Stimulated activated CD8-positive, alpha-beta memory T cell treated with anti-CD3 and anti-CD28 coated beads, Interleukin-2, amount 100 ng/mL, for 1 hour (primary cell): Measurements from ENCODE around the gene ZNF337.
"Not testable (repeated sequence)": the region's sequence is repeated elsewhere in the genome, so short reads cannot be mapped to it uniquely, and the experiment has no call there.

Experiments used
- DNase-seq, 2 donors: peaks; one replicate each; pipeline ENCODE4 v3.0.0-alpha.2; 2020; ENCODE audit warnings: low read depth in 2 of 2

Gene ZNF337

GRCh38 chr20:25695532-25696370 is 902 bp downstream of the ZNF337 start:
- no peak for DNase-seq

GRCh38 chr20:25692499-25692898 is 4.2 kb downstream of the ZNF337 start:
- no peak for DNase-seq

DNA sequence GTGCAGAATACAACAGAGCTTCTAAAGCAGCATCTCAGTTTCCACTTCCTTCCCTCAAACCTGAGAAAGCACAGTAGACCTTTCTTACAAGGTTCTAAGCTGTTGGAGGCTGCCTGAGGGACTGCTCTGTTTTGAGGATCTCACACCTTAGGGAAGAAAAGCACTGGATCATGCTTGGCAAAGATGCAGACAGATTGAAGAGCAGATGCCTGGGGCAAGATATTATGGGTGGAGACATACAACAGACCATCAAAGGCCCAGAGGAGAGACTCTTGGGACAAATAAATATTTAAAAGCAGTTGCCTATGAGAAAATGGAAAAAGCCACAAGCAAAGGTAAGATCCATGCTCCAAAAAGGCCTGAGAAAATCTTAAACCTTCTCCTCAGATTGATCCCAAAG is 6.2 kb downstream of the ZNF337 start:
- DNase-seq = no peak

- DNase-seq = no peak
These were observed 10.3 kb downstream of the ZNF337 start for GRCh38 chr20:25686081-25687067.

DNA sequence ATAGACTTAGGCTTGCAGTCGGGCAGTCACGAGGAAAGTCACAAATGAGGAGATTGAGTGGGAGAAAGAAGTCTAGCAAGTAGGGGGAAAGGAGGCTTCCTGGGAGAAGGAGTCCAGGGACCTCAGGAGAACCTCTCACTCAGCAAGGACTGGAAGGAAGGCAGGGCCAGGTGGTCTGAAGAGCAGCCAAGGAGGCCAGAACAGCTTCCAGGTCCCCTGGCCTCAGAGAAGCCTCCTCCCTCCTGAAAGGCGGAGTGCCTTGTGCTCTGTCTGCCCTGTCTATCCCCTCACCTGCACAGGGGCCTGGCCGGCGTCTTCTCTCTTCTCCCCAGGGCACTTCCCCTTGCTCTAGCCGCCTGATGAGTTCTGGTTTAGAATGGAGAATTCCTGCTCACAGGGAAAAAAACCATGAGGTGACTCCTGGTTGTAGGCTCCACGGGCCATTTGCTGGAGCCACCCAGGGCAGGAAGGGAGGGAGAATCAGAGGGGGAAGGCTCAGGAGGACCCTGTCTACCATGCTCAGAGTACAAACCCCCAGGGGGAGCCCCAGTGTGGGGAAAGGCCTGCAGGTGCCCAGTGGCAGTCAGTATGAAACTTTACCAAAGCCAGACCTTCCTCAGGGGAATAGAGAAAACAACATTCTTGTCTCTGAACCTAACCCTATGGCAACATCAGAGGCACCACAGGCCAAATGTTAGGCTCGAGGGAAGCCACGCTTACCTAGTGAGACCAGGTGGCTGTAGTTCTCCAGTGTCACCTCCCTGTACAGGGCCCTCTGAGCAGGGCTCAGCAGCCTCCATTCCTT is 11.2 kb downstream of the ZNF337 start:
- no peak for DNase-seq

DNA sequence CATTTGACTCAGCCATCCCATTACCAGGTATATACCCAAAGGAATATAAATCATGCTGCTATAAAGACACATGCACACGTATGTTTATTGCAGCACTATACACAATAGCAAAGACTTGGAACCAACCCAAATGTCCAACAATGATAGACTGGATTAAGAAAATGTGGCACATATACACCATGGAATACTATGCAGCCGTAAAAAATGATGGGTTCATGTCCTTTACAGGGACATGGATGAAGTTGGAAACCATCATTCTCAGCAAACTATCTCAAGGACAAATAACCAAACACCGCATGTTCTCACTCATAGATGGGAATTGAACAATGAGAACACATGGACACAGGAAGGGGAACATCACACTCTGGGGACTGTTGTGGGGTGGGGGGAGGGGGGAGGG is 12.8 kb downstream of the ZNF337 start:
- not testable (repeated sequence) for DNase-seq

DNA sequence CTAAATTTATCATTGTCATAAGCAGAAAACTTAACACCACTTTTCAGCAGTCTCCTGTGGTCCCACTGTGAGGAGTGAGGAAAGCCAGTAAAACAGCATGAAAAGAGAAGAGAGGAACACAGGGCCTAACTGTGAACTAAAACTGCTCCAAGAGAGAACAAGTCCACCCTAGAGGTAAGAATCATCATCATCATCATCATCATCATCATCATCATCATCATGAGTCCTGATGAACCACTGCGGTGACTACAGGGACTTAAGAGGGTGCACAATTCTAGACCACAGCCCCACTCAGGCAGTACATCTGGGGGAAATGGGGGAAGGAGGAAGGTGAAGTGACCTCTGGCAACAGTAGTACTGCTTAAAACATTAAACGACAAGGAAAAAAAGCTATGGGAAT is 13.6 kb downstream of the ZNF337 start:
- DNase-seq = no peak

- no peak for DNase-seq
These were observed 20.4 kb downstream of the ZNF337 start for GRCh38 chr20:25676164-25676809.

- DNase-seq = no peak
These were observed 21.5 kb downstream of the ZNF337 start for GRCh38 chr20:25675161-25675560.

DNA sequence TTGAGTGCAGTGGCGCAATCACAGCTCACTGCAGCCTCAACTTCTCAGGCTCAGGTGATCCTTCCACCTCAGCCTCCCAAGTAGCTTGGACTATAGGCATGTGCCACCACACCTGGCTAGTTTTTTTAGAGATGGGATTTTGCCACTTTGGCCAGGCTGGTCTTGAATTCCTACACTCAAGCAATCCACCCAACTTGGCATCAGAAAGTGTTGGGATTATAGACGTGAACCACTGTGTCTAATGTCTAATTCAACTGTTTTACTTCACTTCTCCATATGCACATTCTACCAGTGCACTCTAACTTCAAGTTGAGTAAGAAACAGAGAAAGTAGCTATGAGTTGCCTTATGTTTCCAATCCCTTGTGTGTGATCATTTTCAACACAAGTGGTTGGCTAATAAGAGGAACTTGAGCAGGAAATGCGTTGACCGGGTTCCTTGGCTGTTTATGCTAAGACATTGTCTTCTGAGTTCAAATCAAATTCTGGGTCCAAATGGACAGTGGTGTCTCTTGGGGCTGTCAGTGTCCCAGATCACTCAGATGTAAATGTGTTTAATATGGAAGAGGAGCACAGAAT is 23.9 kb downstream of the ZNF337 start:
- DNase-seq = no peak

DNA sequence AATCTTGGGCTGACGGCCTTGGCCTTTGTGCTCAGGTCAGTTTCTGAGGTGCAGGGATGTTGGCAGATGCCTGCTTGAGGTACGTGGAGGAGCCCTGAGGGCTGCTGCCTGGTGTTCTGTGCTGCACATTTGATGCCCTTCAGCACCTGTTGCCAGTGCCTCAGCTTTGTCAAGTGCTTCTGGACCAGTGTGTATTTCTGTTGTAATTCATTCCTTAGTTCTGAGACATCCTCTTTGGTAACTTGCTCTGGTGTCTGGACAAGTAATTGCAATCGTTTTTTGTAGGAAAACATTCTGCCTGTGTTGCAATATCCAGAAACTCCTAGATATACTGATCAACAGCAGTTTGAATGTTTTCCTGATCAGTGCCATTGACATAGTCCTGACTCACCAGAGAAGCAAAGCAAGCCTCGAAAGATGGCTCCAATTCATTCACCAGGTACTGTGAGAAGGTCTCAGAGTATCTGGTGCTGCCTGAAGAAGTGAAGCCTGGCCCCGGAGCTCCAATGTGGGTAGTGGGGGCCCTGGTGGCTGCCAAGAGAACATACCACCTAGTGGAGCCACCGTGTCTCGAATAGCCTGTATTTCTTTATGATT is 26.7 kb downstream of the ZNF337 start:
- DNase-seq = no peak

- no peak for DNase-seq
These were observed 28.2 kb downstream of the ZNF337 start for GRCh38 chr20:25668446-25668845.

GRCh38 chr20:25659999-25660398 is 36.7 kb downstream of the ZNF337 start:
- DNase-seq = no peak

GRCh38 chr20:25654487-25654886 is 42.2 kb downstream of the ZNF337 start:
- no peak for DNase-seq

- not testable (repeated sequence) for DNase-seq
These were observed 43.8 kb downstream of the ZNF337 start for GRCh38 chr20:25652866-25653265.

DNA sequence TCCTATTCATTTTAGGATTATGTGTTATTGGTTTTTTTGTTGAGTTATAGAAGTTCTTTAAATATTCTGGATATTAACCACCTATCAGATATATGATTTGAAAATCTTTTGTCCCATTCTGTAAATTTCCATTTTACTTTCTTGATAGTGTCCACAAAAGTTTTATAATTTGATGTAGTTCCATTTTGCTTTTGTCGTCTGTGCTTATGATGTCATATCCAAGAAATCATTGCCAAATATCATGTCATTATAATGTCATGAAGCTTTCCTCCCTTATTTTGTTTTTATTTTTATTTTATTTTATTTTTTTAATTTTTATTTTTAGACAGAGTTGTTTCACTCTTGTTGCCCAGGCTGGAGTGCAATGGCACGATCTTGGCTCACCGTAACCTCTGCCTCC is 51.8 kb downstream of the ZNF337 start:
- DNase-seq = no peak

GRCh38 chr20:25643716-25644115 is 52.9 kb downstream of the ZNF337 start:
- DNase-seq = no peak

GRCh38 chr20:25637247-25637646 is 59.4 kb downstream of the ZNF337 start:
- no peak for DNase-seq

DNA sequence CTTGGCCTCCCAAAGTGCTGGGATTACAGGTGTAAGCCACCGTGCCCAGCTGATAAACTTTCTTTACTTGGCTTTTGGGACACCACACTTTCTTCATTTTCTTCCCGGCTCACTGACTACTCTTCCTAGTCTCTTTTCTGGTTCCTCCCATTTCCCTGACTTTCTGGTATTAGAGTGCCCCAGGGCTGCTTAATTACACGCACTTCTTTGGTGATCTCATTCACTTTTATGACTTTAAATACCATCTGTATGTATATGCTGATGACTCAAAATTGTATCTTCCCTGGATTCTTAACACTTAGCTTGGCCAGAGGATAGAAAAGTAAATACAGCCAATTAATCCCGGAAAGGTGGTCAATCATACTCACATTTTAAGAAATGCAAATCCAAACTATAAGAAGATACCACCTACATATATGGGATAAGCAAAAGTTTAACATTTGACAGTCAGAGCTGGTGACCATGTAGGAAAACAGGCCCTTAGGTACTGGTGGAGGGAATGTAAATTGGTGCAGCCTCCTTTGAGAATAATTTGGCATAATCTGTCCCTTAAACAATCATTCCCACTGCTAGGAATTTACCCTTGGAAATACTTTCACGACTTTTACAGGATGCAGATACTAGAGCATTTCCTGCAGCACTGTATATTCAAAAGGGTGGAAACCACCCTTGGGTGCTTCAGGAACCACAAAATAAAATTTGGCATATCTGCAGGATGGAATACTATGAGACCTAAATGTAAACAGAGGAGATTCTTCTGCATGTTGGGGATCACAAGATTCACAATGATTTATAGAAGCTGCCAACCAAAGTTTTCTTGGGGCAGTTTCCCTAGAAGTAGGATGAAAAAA is 63.5 kb downstream of the ZNF337 start:
- DNase-seq = no peak

- not testable (repeated sequence) for DNase-seq
These were observed 66.0 kb downstream of the ZNF337 start for GRCh38 chr20:25630615-25631014.
